Prostate gland (tissue), 2 donors: ENCODE results near the gene WNK1. TPM values are rescaled to one million over a fixed set of nuclear protein-coding genes. Genes with fewer than 3 reads are reported as not detected.

ENCODE experiments used
- DNase-seq: peaks from one replicate; pipeline ENCODE4 v3.0.0-alpha.2; 2019; ENCODE audit warnings: low spot score
- H3K27ac ChIP-seq, 2 donors: fragments of 200-600 bp; sonication (generic); 2 replicates each; pipeline ENCODE4 v1.5.1; 2017 to 2019
- H3K27me3 ChIP-seq: fragments of 200-600 bp; sonication (generic); replicated peaks from 2 replicates; pipeline ENCODE4 v1.5.1; 2019; ENCODE audit not compliant: insufficient read depth
- H3K36me3 ChIP-seq, 2 donors: fragments of 200-600 bp; sonication (generic); 1 replicate in 1 of 2; 2 replicates in 1 of 2; pipeline versions ENCODE4 v1.5.1 to v1.8.1; 2017 to 2019
- H3K4me1 ChIP-seq: fragments of 200-600 bp; sonication (generic); replicated peaks from 2 replicates; pipeline ENCODE4 v1.5.1; 2019
- H3K4me3 ChIP-seq, 2 donors: fragments of 200-600 bp; sonication (generic); 2 replicates each; pipeline ENCODE4 v1.5.1; 2017 to 2019
- H3K9me3 ChIP-seq: fragments of 200-600 bp; sonication (generic); 2 replicates; pipeline ENCODE4 v1.5.1; 2017
- POLR2A ChIP-seq: fragments of 450-650 bp; IDR thresholded peaks from one replicate; pipeline ENCODE4 v1.6.1; 2016; ENCODE audit warnings: antibody characterized with exemption, mild to moderate bottlenecking
- POLR2AphosphoS5 ChIP-seq: sonication (generic); formaldehyde crosslinking; IDR thresholded peaks from one replicate; pipeline ENCODE4 v1.6.1; 2017; ENCODE audit warnings: antibody characterized with exemption
- WGBS: methylation state at CpG from one replicate; pipeline ENCODE4 v1.1.5; 2018; 5-methylcytosine and 5-hydroxymethylcytosine counted together
- intact Hi-C: fragments of 100-400 bp; cut with DNase I; formaldehyde crosslinking; loops from one replicate; pipeline ENCODE4 v1.14.2; 2022
- total RNA-seq, 2 donors: library from RNA; depleted of rRNA; stranded (reverse); fragments of >200 nt; gene quantifications; one replicate each; pipeline ENCODE4 v1.1.0, GENCODE V29; 2016
- TF ChIP-seq, protein P1 (sequence below), 4 experiments: fragments of 200-600 bp in 2 of 4; fragments of 450-650 bp in 2 of 4; sonication (generic) in 2 of 4; IDR thresholded peaks; 1 replicate in 3 of 4; 2 replicates in 1 of 4; pipeline ENCODE4 v1.5.1; 2016 to 2019; ENCODE audit warnings: antibody characterized with exemption in 4 of 4, mild to moderate bottlenecking in 2 of 4, moderate library complexity in 2 of 4

WNK1 gene
- total RNA-seq, 2 donors from 2014 or later, result 82.7 to 223 TPM

DNA sequence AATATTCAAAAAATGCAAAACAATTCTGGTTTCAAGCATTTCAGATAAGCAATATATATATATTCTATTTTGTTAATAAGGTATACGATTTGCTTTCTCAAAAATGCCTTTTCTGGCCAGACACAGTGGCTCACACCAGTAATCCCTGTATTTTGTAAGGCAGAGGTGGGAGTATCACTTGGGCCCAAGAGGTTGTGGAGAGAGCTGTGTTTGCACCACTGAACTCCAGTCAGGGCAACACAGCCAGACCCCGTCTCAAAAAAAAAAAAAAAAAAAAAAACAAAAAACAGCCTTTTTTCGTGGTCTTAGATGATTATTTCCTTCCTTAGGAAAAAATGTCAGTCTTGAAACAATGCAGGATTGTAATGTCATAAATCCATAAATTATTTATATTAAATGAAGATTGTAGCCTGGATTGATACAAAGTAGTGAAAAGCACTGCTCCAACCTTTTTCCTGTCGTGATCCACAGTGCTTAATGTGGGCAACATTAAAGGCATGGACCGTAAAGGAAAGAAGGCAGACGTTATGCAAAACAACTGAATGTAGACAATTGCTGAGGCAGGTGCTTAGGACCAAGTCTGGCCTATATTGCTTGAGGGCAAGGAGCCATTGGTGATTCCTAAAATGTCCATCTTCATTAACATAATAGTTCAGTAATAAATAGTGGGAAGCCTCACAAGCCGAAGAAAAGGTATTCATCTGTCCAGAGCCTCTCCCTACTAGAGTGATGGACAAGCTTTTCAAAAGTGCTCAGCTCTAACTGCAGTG lies 160.3 kb downstream of the WNK1 start:
- no peak overlapping the region for H3K4me3 ChIP-seq
- H3K27me3 ChIP-seq, result no peaks in the 10 kb centered on the region
- TF ChIP-seq, protein P1, sequence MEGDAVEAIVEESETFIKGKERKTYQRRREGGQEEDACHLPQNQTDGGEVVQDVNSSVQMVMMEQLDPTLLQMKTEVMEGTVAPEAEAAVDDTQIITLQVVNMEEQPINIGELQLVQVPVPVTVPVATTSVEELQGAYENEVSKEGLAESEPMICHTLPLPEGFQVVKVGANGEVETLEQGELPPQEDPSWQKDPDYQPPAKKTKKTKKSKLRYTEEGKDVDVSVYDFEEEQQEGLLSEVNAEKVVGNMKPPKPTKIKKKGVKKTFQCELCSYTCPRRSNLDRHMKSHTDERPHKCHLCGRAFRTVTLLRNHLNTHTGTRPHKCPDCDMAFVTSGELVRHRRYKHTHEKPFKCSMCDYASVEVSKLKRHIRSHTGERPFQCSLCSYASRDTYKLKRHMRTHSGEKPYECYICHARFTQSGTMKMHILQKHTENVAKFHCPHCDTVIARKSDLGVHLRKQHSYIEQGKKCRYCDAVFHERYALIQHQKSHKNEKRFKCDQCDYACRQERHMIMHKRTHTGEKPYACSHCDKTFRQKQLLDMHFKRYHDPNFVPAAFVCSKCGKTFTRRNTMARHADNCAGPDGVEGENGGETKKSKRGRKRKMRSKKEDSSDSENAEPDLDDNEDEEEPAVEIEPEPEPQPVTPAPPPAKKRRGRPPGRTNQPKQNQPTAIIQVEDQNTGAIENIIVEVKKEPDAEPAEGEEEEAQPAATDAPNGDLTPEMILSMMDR (IDR thresholded peaks at IDR 0.05), result no peak
- TF ChIP-seq POLR2A (no peak), POLR2AphosphoS5 (no peak)
- intact Hi-C loops, result no loop called here
- H3K9me3 ChIP-seq, result no peaks in the 10 kb centered on the region
- no peak overlapping the region for H3K27ac ChIP-seq
- no peaks in the 10 kb centered on the region for H3K4me1 ChIP-seq
- DNase-seq, result no peak
- 80% methylated on average over 7 of the region's 7 CpGs for WGBS
- peaks cover 0 to 21% of the 10 kb centered on the region in 2 donors for H3K36me3 ChIP-seq

GRCh38 chr12:913919-914698 lies 161.7 kb downstream of the WNK1 start:
- Histone ChIP-seq H3K4me3 (no peak overlapping the region), H3K27me3 (no peaks in the 10 kb centered on the region), H3K9me3 (no peaks in the 10 kb centered on the region), H3K36me3 (peaks cover 0 to 11% of the 10 kb centered on the region in 2 donors), H3K4me1 (no peaks in the 10 kb centered on the region), H3K27ac (no peak overlapping the region)
- whole genome bisulfite sequencing, result 85% methylated on average over 15 of the region's 15 CpGs
- DNase-seq, result no peak
- intact Hi-C loops, result no loop called here
- TF ChIP-seq POLR2AphosphoS5 (no peak), POLR2A (no peak)
- TF ChIP-seq, protein P1 (IDR thresholded peaks at IDR 0.05), result no peak

DNA sequence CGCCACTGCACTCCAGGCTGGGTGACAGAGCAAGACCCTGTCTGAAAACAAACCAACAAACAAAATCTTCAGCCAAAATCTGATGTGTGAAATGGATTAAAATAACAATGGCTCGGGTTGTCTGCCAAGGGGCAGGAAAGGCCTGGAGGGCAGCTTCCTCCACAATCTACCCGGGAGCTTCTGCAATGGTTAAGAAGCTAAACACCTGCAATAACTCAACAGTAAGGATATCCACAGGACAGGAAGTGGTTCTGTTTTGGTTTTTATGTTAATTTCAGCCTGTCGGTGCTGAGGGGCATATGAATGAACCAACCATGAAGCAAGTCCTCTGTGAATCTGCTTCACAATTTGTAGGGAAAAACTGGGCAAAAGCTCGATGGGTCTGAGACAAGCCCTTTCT lies 162.7 kb downstream of the WNK1 start:
- TF ChIP-seq POLR2A (no peak), POLR2AphosphoS5 (no peak)
- TF ChIP-seq, protein P1 (IDR thresholded peaks at IDR 0.05), result no peak
- intact Hi-C loops, result no loop called here
- no peak for DNase-seq
- 71% methylated on average over 5 of the region's 5 CpGs for WGBS
- Histone ChIP-seq H3K9me3 (no peaks in the 10 kb centered on the region), H3K4me3 (no peak overlapping the region), H3K27me3 (no peaks in the 10 kb centered on the region), H3K36me3 (peaks cover 0 to 11% of the 10 kb centered on the region in 2 donors), H3K27ac (no peak overlapping the region), H3K4me1 (no peaks in the 10 kb centered on the region)

DNA sequence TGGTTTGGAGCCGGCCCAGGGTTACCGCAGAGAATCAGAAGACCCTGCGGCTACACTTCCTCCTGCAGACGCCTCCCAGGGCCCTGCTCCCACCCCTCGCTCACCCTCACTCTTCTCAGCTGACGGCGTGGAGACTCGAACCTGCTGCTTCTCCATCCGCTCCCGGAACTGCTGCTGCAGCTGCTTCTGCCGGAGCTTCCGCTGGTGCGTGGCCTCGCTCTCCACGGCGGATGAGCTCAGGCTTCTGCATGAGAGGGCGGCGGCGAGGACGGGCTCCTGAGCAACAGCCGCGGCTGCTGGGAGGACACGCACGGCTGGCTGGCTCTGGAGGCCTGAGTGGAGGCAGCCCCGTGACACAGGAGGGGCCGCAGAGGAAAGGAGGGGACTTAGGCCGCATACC lies 163.9 kb downstream of the WNK1 start:
- H3K9me3 ChIP-seq, result no peaks in the 10 kb centered on the region
- no peak overlapping the region for H3K27ac ChIP-seq
- H3K4me1 ChIP-seq, result no peaks in the 10 kb centered on the region
- TF ChIP-seq, protein P1 (IDR thresholded peaks at IDR 0.05), result no peak
- TF ChIP-seq POLR2AphosphoS5 (no peak), POLR2A (no peak)
- no peak overlapping the region for H3K4me3 ChIP-seq
- H3K36me3 ChIP-seq, result peaks cover 0 to 11% of the 10 kb centered on the region in 2 donors
- no peak for DNase-seq
- 91% methylated on average over 20 of the region's 27 CpGs for WGBS
- intact Hi-C loops, result no loop called here
- no peaks in the 10 kb centered on the region for H3K27me3 ChIP-seq
